H9 (cell line): ENCODE data around the gene WARS2. TPM values are rescaled to one million over a fixed set of nuclear protein-coding genes. Genes with fewer than 3 reads are reported as not detected.

Source experiments
- DNase-seq: peaks from one replicate; pipeline ENCODE4 v3.0.0-alpha.2; 2017
- H2AFZ ChIP-seq: one replicate; pipeline ENCODE4 v1.6.1; 2013; ENCODE audit warnings: mild to moderate bottlenecking, low read length, control low read depth, moderate library complexity
- H2AK5ac ChIP-seq: 2 replicates; pipeline ENCODE4 v1.6.1; 2013; ENCODE audit warnings: low read length, control low read depth, mixed read lengths; ENCODE audit not compliant: insufficient read length
- H2BK120ac ChIP-seq: one replicate; pipeline ENCODE4 v1.6.1; 2013; ENCODE audit warnings: low read depth, mild to moderate bottlenecking, low read length, control low read depth, inconsistent platforms; ENCODE audit not compliant: poor library complexity, severe bottlenecking
- H2BK12ac ChIP-seq: 2 replicates; pipeline ENCODE4 v1.6.1; 2013; ENCODE audit warnings: low read length, control low read depth, mixed read lengths, low read depth; ENCODE audit not compliant: insufficient read length
- H2BK15ac ChIP-seq: 2 replicates; pipeline ENCODE4 v1.6.1; 2013; ENCODE audit warnings: low read depth, low read length, control low read depth
- H2BK20ac ChIP-seq: one replicate; pipeline ENCODE4 v1.6.1; 2013; ENCODE audit warnings: low read depth, mild to moderate bottlenecking, low read length, control low read depth, inconsistent platforms; ENCODE audit not compliant: poor library complexity, severe bottlenecking
- H2BK5ac ChIP-seq: 2 replicates; pipeline ENCODE4 v1.6.1; 2013; ENCODE audit warnings: low read length, control low read depth, mixed read lengths; ENCODE audit not compliant: insufficient read length
- H3K14ac ChIP-seq: 2 replicates; pipeline ENCODE4 v1.6.1; 2013; ENCODE audit warnings: low read length, control low read depth; ENCODE audit not compliant: insufficient read depth
- H3K18ac ChIP-seq: 2 replicates; pipeline ENCODE4 v1.6.1; 2013; ENCODE audit warnings: low read depth, mild to moderate bottlenecking, mixed read lengths, low read length, control low read depth; ENCODE audit not compliant: insufficient read length
- H3K23ac ChIP-seq: 2 replicates; pipeline ENCODE4 v1.6.1; 2013; ENCODE audit warnings: low read length, control low read depth, mixed read lengths, low read depth; ENCODE audit not compliant: insufficient read length
- H3K23me2 ChIP-seq: 2 replicates; pipeline ENCODE4 v1.6.1; 2013; ENCODE audit warnings: low read depth, mild to moderate bottlenecking, mixed read lengths, low read length, control low read depth; ENCODE audit not compliant: insufficient read length, poor library complexity, severe bottlenecking
- H3K27ac ChIP-seq: 2 replicates; pipeline ENCODE4 v1.5.1; 2013; ENCODE audit warnings: low read length, control low read depth, mixed read lengths, low read depth; ENCODE audit not compliant: insufficient read length
- H3K27me3 ChIP-seq: 2 replicates; pipeline ENCODE4 v1.6.1; 2013; ENCODE audit warnings: low read length, control low read depth, inconsistent platforms; ENCODE audit not compliant: insufficient read depth
- H3K4ac ChIP-seq: 2 replicates; pipeline ENCODE4 v1.6.1; 2013; ENCODE audit warnings: low read depth, mild to moderate bottlenecking, control low read depth, inconsistent platforms, low read length, moderate library complexity
- H3K4me1 ChIP-seq: 2 replicates; pipeline ENCODE4 v1.6.1; 2013; ENCODE audit warnings: low read length, control low read depth, inconsistent platforms; ENCODE audit not compliant: insufficient read depth
- H3K4me2 ChIP-seq: 2 replicates; pipeline ENCODE4 v1.6.1; 2013; ENCODE audit warnings: low read length, control low read depth, mixed read lengths; ENCODE audit not compliant: insufficient read length, insufficient read depth
- H3K56ac ChIP-seq: 2 replicates; pipeline ENCODE4 v1.6.1; 2013; ENCODE audit warnings: low read depth, mild to moderate bottlenecking, mixed read lengths, low read length, control low read depth; ENCODE audit not compliant: insufficient read length
- H3K79me1 ChIP-seq: 2 replicates; pipeline ENCODE4 v1.6.1; 2013; ENCODE audit warnings: low read depth, mild to moderate bottlenecking, moderate library complexity, low read length, control low read depth, inconsistent platforms; ENCODE audit not compliant: insufficient read depth, poor library complexity, severe bottlenecking
- H3K79me2 ChIP-seq: 2 replicates; pipeline ENCODE4 v1.6.1; 2013; ENCODE audit warnings: low read length, control low read depth, inconsistent platforms; ENCODE audit not compliant: insufficient read depth
- H3K9ac ChIP-seq: 2 replicates; pipeline ENCODE4 v1.6.1; 2013; ENCODE audit warnings: low read length, control low read depth, mixed read lengths; ENCODE audit not compliant: insufficient read length; ENCODE audit errors: extremely low read depth
- H3K9me3 ChIP-seq: one replicate; pipeline ENCODE4 v1.6.1; 2013; ENCODE audit warnings: low read depth, low read length, inconsistent platforms; ENCODE audit not compliant: control insufficient read depth
- H3T11ph ChIP-seq: one replicate; pipeline ENCODE4 v1.6.1; 2013; ENCODE audit warnings: mild to moderate bottlenecking, low read length, control low read depth, inconsistent platforms
- H4K20me1 ChIP-seq: one replicate; pipeline ENCODE4 v1.6.1; 2013; ENCODE audit not compliant: control insufficient read depth, insufficient read length, insufficient read depth
- H4K5ac ChIP-seq: 2 replicates; pipeline ENCODE4 v1.6.1; 2013; ENCODE audit warnings: low read depth, mild to moderate bottlenecking, mixed read lengths, low read length, control low read depth; ENCODE audit not compliant: insufficient read length
- H4K8ac ChIP-seq: replicated peaks from 2 replicates; pipeline ENCODE4 v1.6.1; 2013; ENCODE audit warnings: low read length, control low read depth, mixed read lengths, low read depth; ENCODE audit not compliant: insufficient read length
- H4K91ac ChIP-seq: 2 replicates; pipeline ENCODE4 v1.6.1; 2013; ENCODE audit warnings: low read depth, mild to moderate bottlenecking, moderate library complexity, mixed read lengths, low read length, control low read depth; ENCODE audit not compliant: insufficient read length
- H3K27ac Mint-ChIP-seq, 3 experiments: 2 replicates in 2 of 3; 3 replicates in 1 of 3; pipeline ENCODE4 v1.8.0; 2020 to 2021; ENCODE audit warnings: mixed read lengths in 3 of 3, mild to moderate bottlenecking in 1 of 3, moderate library complexity in 1 of 3
- H3K27me3 Mint-ChIP-seq: 2 replicates; pipeline ENCODE4 v1.8.0; 2021; ENCODE audit warnings: low read depth, mild to moderate bottlenecking, moderate library complexity, mixed read lengths
- H3K36me3 Mint-ChIP-seq, 3 experiments: 2 replicates in 2 of 3; 3 replicates in 1 of 3; pipeline ENCODE4 v1.8.0; 2020 to 2021; ENCODE audit warnings: low read depth in 3 of 3, mixed read lengths in 3 of 3; ENCODE audit not compliant: insufficient read depth in 1 of 3
- H3K4me1 Mint-ChIP-seq, 2 experiments: 2 replicates each; pipeline ENCODE4 v1.8.0; 2020; ENCODE audit warnings: mixed read lengths in 2 of 2
- H3K4me3 Mint-ChIP-seq, 2 experiments: 2 replicates in 1 of 2; 3 replicates in 1 of 2; pipeline ENCODE4 v1.8.0; 2020 to 2021; ENCODE audit warnings: mild to moderate bottlenecking in 2 of 2, mixed read lengths in 2 of 2, moderate library complexity in 1 of 2
- H3K9me3 Mint-ChIP-seq, 2 experiments: 2 replicates in 1 of 2; 3 replicates in 1 of 2; pipeline ENCODE4 v1.8.0; 2020; ENCODE audit warnings: mild to moderate bottlenecking in 2 of 2, mixed read lengths in 2 of 2, moderate library complexity in 1 of 2
- WGBS: extraction: QIAGEN DNeasy Blood & Tissue Kit; methylation state at CpG from one replicate; pipeline ENCODE4 v1.1.7; 2013; ENCODE audit warnings: missing lambda C conversion rate, low lambda C conversion rate, mixed read lengths; ENCODE audit not compliant: insufficient read length; ENCODE audit errors: extremely low coverage; 5-methylcytosine and 5-hydroxymethylcytosine counted together
- total RNA-seq: library from RNA; stranded (reverse); gene quantifications from 2 replicates; pipeline ENCODE4 v1.2.1, GENCODE V29; 2021
- TF ChIP-seq, protein P1 (sequence below): fragments of 200-600 bp; sonication (generic); conservative IDR thresholded peaks from 3 replicates; pipeline ENCODE4 v1.8.0; 2021; ENCODE audit warnings: antibody characterized with exemption, mild to moderate bottlenecking

Gene WARS2
- total RNA-seq, 1 experiment from 2014 or later = 9.7 TPM

- Histone ChIP-seq H2BK120ac (no peak overlapping the region), H4K91ac (no peak overlapping the region), H3K9me3 (no peaks in the 10 kb centered on the region), H2BK20ac (no peak overlapping the region), H3K23ac (no peak overlapping the region), H2AFZ (no peak overlapping the region), H4K8ac (no peak overlapping the region), H3K27me3 (no peaks in the 10 kb centered on the region), H3K4ac (no peak overlapping the region), H2AK5ac (no peak overlapping the region), H3K79me2 (no peaks in the 10 kb centered on the region), H3K14ac (no peak overlapping the region), H3K4me2 (no peak overlapping the region), H2BK12ac (no peak overlapping the region), H2BK15ac (no peak overlapping the region), H3K79me1 (no peaks in the 10 kb centered on the region), H4K5ac (no peak overlapping the region), H3K23me2 (no peaks in the 10 kb centered on the region), H3K18ac (no peak overlapping the region), H3K56ac (no peak overlapping the region), H2BK5ac (no peak overlapping the region), H4K20me1 (no peaks in the 10 kb centered on the region), H3K9ac (no peak overlapping the region), H3K27ac (no peak overlapping the region), H3K4me1 (no peaks in the 10 kb centered on the region), H3T11ph (no peak overlapping the region)
- TF ChIP-seq, protein P1, sequence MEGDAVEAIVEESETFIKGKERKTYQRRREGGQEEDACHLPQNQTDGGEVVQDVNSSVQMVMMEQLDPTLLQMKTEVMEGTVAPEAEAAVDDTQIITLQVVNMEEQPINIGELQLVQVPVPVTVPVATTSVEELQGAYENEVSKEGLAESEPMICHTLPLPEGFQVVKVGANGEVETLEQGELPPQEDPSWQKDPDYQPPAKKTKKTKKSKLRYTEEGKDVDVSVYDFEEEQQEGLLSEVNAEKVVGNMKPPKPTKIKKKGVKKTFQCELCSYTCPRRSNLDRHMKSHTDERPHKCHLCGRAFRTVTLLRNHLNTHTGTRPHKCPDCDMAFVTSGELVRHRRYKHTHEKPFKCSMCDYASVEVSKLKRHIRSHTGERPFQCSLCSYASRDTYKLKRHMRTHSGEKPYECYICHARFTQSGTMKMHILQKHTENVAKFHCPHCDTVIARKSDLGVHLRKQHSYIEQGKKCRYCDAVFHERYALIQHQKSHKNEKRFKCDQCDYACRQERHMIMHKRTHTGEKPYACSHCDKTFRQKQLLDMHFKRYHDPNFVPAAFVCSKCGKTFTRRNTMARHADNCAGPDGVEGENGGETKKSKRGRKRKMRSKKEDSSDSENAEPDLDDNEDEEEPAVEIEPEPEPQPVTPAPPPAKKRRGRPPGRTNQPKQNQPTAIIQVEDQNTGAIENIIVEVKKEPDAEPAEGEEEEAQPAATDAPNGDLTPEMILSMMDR = no peak
- Mint-ChIP-seq H3K36me3 (peaks cover 0 to 4% (median 0%) of the 10 kb centered on the region in 3 experiments; a peak in 2 of 7 replicates), H3K4me3 (no peak overlapping the region), H3K4me1 (no peaks in the 10 kb centered on the region), H3K27ac (no peak overlapping the region), H3K27me3 (peaks cover 1% of the 10 kb centered on the region; the same call in 1 of the 2 replicates), H3K9me3 (peaks cover 2 to 6% of the 10 kb centered on the region in 2 experiments; a peak in 4 of 5 replicates)
- DNase-seq = no peak
- WGBS = no CpG with 5 or more reads among the region's 5 CpGs
Measured at GRCh38 chr1:119026956-119027355, 113.5 kb downstream of the WARS2 start.
